Fibroblast of lung (primary cell): ENCODE data around the gene NUDT14. TPM values are rescaled to one million over a fixed set of nuclear protein-coding genes. Genes with fewer than 3 reads are reported as not detected.

Experiments
- DNase-seq, 2 donors: peaks; one replicate each; pipeline versions ENCODE4 v3.0.0 to v3.0.0-alpha.2; 2010; ENCODE audit warnings: low read depth in 2 of 2
- H2AFZ ChIP-seq: 2 replicates; pipeline ENCODE4 v1.5.1; 2012; ENCODE audit warnings: low read length, control low read depth, inconsistent platforms
- H3K27ac ChIP-seq: 2 replicates; pipeline ENCODE4 v1.5.1; 2011; ENCODE audit warnings: low read length, control low read depth; ENCODE audit not compliant: insufficient read depth
- H3K27me3 ChIP-seq: 2 replicates; pipeline ENCODE4 v1.5.1; 2011; ENCODE audit warnings: mild to moderate bottlenecking, low read length; ENCODE audit not compliant: control insufficient read depth, insufficient read depth
- H3K36me3 ChIP-seq: 2 replicates; pipeline ENCODE4 v1.5.1; 2011; ENCODE audit warnings: low read length; ENCODE audit not compliant: control insufficient read depth, insufficient read depth
- H3K4me1 ChIP-seq: 2 replicates; pipeline ENCODE4 v1.5.1; 2011; ENCODE audit warnings: low read length; ENCODE audit not compliant: control insufficient read depth, insufficient read depth; ENCODE audit errors: extremely low read depth
- H3K4me2 ChIP-seq: 2 replicates; pipeline ENCODE4 v1.5.1; 2011; ENCODE audit warnings: low read length, control low read depth; ENCODE audit not compliant: insufficient read depth; ENCODE audit errors: extremely low read depth
- H3K4me3 ChIP-seq, 4 experiments: fragments of 200-600 bp in 1 of 4; sonication (generic) in 1 of 4; replicated peaks in 1 of 4; 2 replicates each; pipeline ENCODE4 v1.5.1; 2011 to 2016; ENCODE audit warnings: low read length in 4 of 4, low read depth in 3 of 4, mild to moderate bottlenecking in 3 of 4, control low read depth in 2 of 4, inconsistent platforms in 1 of 4, mixed read lengths in 1 of 4; ENCODE audit not compliant: insufficient read depth in 1 of 4; ENCODE audit errors: control extremely low read depth in 1 of 4
- H3K79me2 ChIP-seq: 2 replicates; pipeline ENCODE4 v1.5.1; 2012; ENCODE audit warnings: mild to moderate bottlenecking, low read length, inconsistent platforms; ENCODE audit not compliant: control insufficient read depth, insufficient read depth
- H3K9ac ChIP-seq: 2 replicates; pipeline ENCODE4 v1.5.1; 2011; ENCODE audit warnings: mild to moderate bottlenecking, low read length, control low read depth; ENCODE audit not compliant: insufficient read depth
- H3K9me3 ChIP-seq: 2 replicates; pipeline ENCODE4 v1.5.1; 2012; ENCODE audit warnings: low read depth, low read length; ENCODE audit not compliant: control insufficient read depth, insufficient read depth
- H4K20me1 ChIP-seq: 2 replicates; pipeline ENCODE4 v1.5.1; 2011; ENCODE audit warnings: low read length; ENCODE audit not compliant: control insufficient read depth, insufficient read depth; ENCODE audit errors: extremely low read depth
- EZH2 ChIP-seq: IDR thresholded peaks from 2 replicates; pipeline ENCODE4 v1.5.1; 2012; ENCODE audit warnings: low read length, control low read depth, mild to moderate bottlenecking; ENCODE audit errors: missing control alignments
- polyA plus RNA-seq, 2 donors: library from polyadenylated mRNA; depleted of rRNA in 1 of 2; stranded (reverse) in 1 of 2; unstranded in 1 of 2; fragments of >200 nt; gene quantifications; 2 replicates each; pipeline ENCODE4 v1.2.1, GENCODE V29; 2011 to 2012; ENCODE audit warnings: missing spikeins in 1 of 2
- total RNA-seq: library from RNA; depleted of rRNA; stranded (reverse); fragments of >200 nt; gene quantifications from 2 replicates; pipeline ENCODE4 v1.2.1, GENCODE V29; 2014
- TF ChIP-seq, protein P1 (sequence below), 2 donors: IDR thresholded peaks in 1 of 2; conservative IDR thresholded peaks in 1 of 2; 1 replicate in 1 of 2; 2 replicates in 1 of 2; pipeline ENCODE4 v1.5.1; 2011 to 2012; ENCODE audit warnings: low read length in 2 of 2, control low read depth in 1 of 2, inconsistent platforms in 1 of 2, low read depth in 1 of 2, mild to moderate bottlenecking in 1 of 2

NUDT14 gene
- total and polyA plus RNA-seq, 2 donors (not counting 1 experiment from before 2014, with no cell fraction given), result 6.7 to 14.2 TPM

DNA sequence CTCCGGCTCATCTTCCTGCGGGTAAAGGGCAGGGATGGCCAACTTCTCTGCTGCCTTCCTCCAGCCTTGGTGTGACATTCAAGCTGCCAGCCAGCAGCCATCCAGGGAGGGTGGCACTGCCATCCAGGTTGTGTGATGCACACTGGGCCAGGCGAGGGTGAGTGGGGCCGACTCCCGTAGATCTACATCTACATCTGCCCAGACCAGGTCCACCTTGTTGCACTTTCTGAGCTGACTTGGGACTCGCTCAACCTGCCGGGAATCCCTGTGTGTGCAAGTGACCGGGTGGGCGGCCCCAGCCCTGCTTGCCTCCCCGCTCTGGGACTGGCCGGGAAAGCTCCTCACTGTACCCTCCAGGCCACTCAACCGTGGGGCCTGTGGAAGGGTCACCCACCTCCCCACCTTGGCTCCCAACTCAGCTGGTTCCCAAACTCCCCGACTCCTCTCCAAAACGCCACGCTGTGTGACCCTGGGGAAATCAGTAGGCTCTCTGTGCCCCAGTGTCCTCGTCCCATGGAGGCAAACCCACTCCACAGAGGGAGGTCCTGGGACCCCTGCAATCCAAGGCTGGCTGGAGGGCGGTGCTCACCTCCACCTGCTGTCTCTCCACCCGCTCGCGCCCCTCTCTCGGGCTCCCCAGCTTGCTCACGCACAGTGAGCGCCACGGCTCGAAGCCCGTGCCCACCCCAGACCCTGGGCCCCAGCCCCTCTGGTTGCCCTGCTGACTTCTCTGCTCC, 27.2 kb downstream of the NUDT14 start:
- no peaks in the 10 kb centered on the region for H3K4me1 ChIP-seq
- H3K4me2 ChIP-seq, result no peak overlapping the region
- H3K36me3 ChIP-seq, result no peaks in the 10 kb centered on the region
- H3K9me3 ChIP-seq, result no peaks in the 10 kb centered on the region
- H4K20me1 ChIP-seq, result no peaks in the 10 kb centered on the region
- TF ChIP-seq, protein P1, sequence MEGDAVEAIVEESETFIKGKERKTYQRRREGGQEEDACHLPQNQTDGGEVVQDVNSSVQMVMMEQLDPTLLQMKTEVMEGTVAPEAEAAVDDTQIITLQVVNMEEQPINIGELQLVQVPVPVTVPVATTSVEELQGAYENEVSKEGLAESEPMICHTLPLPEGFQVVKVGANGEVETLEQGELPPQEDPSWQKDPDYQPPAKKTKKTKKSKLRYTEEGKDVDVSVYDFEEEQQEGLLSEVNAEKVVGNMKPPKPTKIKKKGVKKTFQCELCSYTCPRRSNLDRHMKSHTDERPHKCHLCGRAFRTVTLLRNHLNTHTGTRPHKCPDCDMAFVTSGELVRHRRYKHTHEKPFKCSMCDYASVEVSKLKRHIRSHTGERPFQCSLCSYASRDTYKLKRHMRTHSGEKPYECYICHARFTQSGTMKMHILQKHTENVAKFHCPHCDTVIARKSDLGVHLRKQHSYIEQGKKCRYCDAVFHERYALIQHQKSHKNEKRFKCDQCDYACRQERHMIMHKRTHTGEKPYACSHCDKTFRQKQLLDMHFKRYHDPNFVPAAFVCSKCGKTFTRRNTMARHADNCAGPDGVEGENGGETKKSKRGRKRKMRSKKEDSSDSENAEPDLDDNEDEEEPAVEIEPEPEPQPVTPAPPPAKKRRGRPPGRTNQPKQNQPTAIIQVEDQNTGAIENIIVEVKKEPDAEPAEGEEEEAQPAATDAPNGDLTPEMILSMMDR (conservative IDR thresholded peaks at IDR 0.05 in 1 of 2, IDR thresholded peaks at IDR 0.05 in 1 of 2; ENCODE audit: low read depth in 1 of 2, low read length in 2 of 2), result no peak
- no peak for TF ChIP-seq EZH2
- no peaks in the 10 kb centered on the region for H3K79me2 ChIP-seq
- no peak overlapping the region for H3K4me3 ChIP-seq
- no peak overlapping the region for H2AFZ ChIP-seq
- H3K27me3 ChIP-seq, result no peaks in the 10 kb centered on the region
- H3K9ac ChIP-seq, result no peak overlapping the region
- H3K27ac ChIP-seq, result no peak overlapping the region
- no peak for DNase-seq

DNA sequence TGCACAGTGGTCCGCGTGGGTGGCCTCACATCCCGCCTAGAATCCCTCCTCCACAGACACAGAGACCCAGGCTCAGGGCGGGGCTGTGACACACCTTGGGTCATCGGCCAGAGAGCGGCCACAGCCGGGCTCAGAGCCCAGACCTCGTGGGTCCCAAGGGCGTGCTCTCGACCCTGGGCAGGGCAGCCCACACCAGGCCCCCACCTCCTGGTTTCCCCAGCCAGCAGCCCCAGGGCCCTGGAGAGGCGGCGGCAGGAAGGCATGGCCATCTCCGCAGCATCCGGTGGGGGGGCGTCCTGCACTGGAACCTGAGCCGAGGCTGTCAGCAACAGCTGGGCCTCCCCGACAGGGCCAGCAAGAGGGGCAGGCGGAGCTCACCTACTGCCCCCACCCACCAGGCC, 27.8 kb downstream of the NUDT14 start:
- Histone ChIP-seq H3K79me2 (no peaks in the 10 kb centered on the region), H4K20me1 (no peaks in the 10 kb centered on the region), H3K9me3 (no peaks in the 10 kb centered on the region), H3K27ac (no peak overlapping the region), H3K27me3 (no peaks in the 10 kb centered on the region), H3K4me1 (no peaks in the 10 kb centered on the region), H3K9ac (no peak overlapping the region), H3K4me2 (no peak overlapping the region), H3K36me3 (no peaks in the 10 kb centered on the region), H2AFZ (no peak overlapping the region), H3K4me3 (no peak overlapping the region)
- TF ChIP-seq, protein P1 (conservative IDR thresholded peaks at IDR 0.05 in 1 of 2, IDR thresholded peaks at IDR 0.05 in 1 of 2; ENCODE audit: low read depth in 1 of 2, low read length in 2 of 2), result no peak
- no peak for TF ChIP-seq EZH2
- no peak for DNase-seq

DNA sequence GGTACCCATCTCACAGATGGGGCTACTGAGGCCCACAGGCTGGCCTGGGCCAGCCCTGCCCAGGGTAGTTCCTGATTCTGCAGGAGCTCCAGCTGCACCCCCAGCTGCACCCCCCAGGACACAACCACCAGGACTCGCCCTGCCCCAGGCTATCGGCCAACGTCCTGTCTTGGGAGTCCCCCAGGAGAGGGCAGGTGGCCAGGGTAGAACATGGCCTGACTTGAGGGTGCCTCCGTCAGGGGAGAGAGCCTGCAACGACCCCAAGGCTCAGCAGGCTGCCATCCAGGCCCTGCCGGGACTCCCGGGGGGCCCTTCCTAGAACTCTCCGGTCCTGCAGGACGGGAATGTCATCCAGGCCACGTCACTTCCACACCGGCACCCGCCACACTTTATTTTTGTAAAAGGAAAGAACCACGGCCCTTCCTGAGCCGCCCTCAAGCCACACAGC, 28.3 kb downstream of the NUDT14 start:
- H3K4me3 ChIP-seq, result no peak overlapping the region
- TF ChIP-seq, protein P1 (conservative IDR thresholded peaks at IDR 0.05 in 1 of 2, IDR thresholded peaks at IDR 0.05 in 1 of 2; ENCODE audit: low read depth in 1 of 2, low read length in 2 of 2), result no peak
- TF ChIP-seq EZH2, result no peak
- no peaks in the 10 kb centered on the region for H3K36me3 ChIP-seq
- no peak overlapping the region for H3K27ac ChIP-seq
- no peaks in the 10 kb centered on the region for H3K4me1 ChIP-seq
- no peaks in the 10 kb centered on the region for H3K79me2 ChIP-seq
- no peak overlapping the region for H3K4me2 ChIP-seq
- DNase-seq, result no peak
- H2AFZ ChIP-seq, result no peak overlapping the region
- H3K27me3 ChIP-seq, result no peaks in the 10 kb centered on the region
- no peaks in the 10 kb centered on the region for H3K9me3 ChIP-seq
- no peaks in the 10 kb centered on the region for H4K20me1 ChIP-seq
- H3K9ac ChIP-seq, result no peak overlapping the region
